AG20443 (cell line): ENCODE measurements around the gene ARSG.
"Not testable (repeated sequence)": the region's sequence is repeated elsewhere in the genome, so short reads cannot be mapped to it uniquely, and the experiment has no call there.

Experiments used
- DNase-seq: peaks from one replicate; pipeline ENCODE4 v3.0.0; 2012; ENCODE audit warnings: low spot score, mixed read lengths

Gene ARSG

DNA sequence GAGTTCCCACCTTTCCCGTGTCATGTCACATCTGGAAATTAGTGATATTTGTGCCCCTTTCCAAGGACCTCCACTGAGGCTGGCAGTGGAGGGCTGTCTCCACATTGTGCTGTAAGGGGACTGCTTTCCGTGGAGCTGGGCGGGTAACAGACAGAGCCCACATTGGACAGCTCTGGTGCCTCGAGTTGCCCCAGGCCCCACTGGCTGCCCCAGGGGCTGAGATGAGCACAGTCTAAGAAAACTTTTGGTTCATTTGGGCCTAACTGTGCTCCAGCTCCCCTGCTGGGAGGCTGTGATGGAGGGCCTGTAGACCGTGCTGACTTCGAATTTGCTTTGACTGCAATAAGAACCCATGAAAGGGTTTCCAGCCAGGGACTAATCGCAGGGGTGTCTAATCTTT lies 38.0 kb downstream of the ARSG start:
- DNase-seq: no peak

DNA sequence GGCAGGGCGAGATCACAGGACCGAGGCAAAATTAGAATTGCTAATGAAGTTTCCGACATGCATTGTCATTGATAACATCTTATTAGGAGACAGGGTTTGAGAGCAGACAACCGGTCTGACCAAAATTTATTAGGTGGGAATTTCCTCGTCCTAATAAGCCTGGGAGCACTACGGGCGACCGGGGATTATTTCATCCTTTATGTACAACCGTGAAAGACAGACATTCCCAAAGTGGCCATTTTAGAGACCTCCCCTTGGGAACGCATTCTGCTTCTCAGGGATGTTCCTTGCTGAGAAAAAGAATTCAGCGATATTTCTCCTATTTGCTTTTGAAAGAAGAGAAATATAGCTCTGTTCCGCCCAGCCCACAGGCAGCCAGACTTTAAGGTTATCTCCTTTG lies 40.6 kb downstream of the ARSG start:
- DNase-seq: not testable (repeated sequence)

- no peak for DNase-seq
These were observed 43.1 kb downstream of the ARSG start for GRCh38 chr17:68334393-68334792.

DNA sequence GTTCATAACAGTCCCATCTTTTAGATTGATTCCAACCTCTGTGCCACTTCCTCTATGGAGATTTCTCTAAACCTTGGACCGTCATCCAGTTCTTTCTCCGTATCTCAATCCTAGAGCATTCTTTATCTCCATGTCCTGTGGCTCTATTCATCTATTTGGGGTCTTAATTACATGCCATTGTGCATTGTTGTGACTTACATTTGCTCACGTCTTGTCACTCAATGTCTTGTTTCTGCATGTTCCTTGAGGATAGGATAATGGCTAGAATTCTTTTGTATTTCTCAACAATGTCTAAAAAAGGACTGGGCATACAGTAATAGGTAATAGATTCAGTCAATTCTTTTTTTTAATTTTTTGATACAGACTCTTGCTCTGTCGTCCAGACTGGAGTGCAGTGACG lies 50.2 kb downstream of the ARSG start:
- no peak for DNase-seq

DNA sequence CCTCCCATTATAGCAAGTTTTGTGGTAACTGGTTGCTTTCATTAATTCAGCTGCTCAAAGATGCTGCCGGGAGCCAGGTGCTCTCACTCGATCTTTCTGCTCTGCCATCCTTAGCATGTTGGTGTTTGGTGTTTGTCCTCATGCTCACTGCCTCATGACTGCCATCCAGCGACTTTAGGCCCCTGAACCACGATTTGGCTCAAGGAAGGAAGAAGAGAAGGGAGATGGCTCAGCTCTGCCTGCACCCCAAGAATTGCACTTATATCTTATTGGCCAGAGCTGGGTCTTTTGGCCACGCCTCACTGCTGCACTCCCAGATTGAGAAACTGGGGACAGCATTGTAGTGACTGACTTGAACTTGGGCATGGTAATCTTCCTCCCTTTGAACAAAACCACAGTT lies 52.7 kb downstream of the ARSG start:
- DNase-seq: no peak

- no peak for DNase-seq
These were observed 53.4 kb downstream of the ARSG start for GRCh38 chr17:68344701-68345136.

DNA sequence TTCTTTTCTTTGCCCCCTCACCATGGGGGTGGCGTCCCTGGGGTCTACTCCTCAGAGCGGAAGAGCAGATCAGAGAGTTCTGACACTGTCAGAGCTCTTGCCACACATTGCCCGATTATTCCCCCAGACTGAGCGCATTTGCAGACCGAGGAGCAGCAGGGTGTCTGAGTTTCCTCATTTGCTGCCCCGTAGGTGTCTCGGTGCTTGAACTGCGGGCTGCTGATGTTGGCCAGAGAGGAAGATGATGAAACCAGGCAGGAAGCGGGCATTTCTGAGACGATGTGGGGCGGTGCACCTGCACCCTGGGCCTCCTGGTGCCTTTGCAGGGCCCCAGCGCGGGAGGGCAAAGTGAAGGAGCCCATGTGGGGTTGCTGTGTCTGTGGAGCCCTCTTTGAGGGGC lies 55.2 kb downstream of the ARSG start:
- no peak for DNase-seq

- no peak for DNase-seq
These were observed 56.1 kb downstream of the ARSG start for GRCh38 chr17:68347380-68347779.

- DNase-seq: no peak
These were observed 57.9 kb downstream of the ARSG start for GRCh38 chr17:68349157-68349556.

DNA sequence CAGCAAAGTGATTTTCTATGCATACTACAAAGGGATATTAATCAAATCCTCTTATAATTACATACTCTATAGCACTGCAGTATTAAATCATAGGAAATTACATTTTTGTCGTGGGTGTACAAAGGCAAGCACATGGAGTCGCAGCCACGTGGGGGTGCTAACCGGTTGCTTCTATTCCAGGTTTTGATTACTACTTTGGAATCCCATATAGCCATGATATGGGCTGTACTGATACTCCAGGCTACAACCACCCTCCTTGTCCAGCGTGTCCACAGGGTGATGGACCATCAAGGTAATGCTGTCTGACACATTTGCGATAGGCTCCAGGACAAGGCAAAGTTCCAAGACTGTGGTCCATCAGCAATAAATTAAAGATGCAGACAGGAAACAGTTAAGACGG lies 60.1 kb downstream of the ARSG start:
- DNase-seq: peak; percentile 38

DNA sequence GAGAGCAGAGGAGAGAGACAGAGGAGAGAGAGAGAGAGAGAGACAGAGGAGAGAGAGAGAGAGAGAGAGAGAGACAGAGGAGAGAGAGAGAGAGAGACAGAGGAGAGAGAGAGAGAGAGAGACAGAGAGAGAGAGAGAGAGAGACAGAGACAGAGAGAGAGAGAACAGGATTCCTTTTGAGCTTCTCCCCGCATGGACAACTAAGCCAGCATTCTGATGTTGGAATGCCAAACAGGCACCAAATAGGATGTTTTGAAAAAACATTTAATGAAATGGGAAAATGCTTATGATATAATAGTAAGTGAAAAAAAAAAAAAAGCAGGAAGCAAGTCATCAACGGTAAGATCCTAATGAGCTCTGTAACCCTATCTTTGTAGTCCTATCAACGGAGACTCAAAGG lies 60.7 kb downstream of the ARSG start:
- no peak for DNase-seq

GRCh38 chr17:68352671-68353070 lies 61.4 kb downstream of the ARSG start:
- DNase-seq: not testable (repeated sequence)

DNA sequence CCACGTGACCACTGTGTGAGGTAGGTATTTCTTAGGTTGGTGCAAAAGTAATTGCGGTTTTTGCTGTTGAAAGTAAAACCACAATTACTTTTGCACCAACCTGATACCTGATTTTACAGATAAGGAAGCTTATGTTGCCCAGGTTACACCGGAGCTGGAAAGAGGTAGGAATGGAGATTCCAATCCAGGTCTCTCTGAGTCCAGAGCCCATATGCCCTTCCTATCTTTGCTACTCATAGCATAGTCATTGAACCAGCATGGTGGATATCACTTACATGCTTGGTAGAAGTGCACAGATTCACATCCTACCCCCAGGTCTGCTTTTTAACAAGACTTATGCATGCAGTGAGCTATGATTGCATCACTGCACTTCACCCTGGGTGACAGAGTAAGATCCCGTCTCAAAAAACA lies 61.8 kb downstream of the ARSG start:
- no peak for DNase-seq

GRCh38 chr17:68354311-68354710 lies 63.0 kb downstream of the ARSG start:
- peak; percentile 74 for DNase-seq

GRCh38 chr17:68355108-68355507 lies 63.8 kb downstream of the ARSG start:
- DNase-seq: peak; percentile 31

DNA sequence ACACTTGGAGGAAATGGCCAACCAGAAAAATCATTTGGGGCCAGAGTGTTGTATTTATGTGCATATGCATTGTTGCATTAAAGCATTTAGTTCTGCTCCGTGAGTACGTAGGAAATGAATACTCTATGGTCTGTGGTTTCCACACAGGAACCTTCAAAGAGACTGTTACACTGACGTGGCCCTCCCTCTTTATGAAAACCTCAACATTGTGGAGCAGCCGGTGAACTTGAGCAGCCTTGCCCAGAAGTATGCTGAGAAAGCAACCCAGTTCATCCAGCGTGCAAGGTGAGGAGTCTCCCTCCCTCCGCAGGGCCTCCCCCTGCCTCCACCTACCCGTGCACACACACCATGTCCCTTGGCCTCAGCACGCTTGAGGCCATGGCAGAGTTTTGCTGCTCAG lies 65.2 kb downstream of the ARSG start:
- no peak for DNase-seq

DNA sequence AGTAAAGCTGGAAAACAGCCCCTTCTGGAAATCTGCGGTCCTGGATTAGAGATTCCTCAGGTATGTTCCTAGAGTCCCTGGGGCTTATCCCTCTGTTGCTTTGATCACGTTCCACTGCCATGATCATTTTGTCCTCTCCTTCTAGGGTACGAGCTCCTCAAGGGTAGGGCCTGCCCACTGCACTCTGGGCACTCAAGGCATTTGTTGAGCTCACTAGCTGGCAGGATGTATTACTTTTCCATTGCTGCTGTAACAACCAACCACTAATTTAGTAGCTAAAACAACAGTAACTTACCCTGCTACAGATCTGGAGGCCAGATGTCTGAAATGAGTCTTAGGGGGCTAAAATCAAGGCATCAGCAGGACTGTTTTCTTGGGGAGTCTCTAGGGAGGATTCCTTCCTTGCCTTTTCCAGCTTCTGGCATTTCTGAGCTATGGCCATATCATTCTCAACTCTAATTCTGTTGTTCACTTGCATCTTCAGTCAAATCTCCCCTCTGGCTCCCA lies 65.7 kb downstream of the ARSG start:
- no peak for DNase-seq

DNA sequence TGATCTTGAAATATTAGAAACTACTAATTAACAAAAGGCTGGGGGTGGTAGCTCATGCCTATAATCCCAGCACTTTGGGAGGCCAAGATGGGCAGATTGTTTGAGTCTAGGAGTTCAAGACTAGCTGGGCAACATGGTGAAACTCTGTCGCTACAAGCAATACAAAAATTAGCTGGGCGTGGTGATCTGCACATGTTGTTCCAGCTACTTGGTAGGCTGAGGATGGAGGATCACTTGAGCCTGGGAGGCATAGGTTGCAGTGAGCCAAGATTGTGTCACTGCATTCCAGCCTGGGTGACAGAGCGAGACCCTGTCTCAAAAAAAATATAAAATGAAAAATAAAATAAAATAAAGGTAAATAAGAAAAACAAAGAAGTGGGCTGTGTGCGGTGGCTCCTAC lies 66.6 kb downstream of the ARSG start:
- DNase-seq: no peak

- DNase-seq: no peak
These were observed 68.7 kb downstream of the ARSG start for GRCh38 chr17:68359791-68360535.

DNA sequence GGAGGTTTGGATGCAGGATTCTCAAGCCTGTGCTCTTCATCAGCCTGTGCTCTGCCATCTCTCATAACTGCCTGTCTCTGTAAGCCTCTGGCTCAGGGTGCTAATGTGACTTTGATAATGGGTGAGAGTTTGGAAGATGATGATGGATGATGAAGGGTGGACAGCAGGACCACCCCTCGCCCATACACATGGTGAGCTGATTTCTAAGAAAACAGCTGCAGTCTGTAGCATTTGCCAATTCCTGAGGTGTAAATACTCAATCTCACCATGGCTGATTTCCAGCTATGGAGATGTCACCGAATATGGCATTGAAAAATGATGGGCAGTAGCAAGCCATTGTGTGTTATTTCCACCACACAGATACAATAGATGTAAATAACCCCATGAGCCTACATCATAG lies 74.2 kb downstream of the ARSG start:
- no peak for DNase-seq

- no peak for DNase-seq
These were observed 77.1 kb downstream of the ARSG start for GRCh38 chr17:68368387-68368786.

- DNase-seq: no peak
These were observed 84.3 kb downstream of the ARSG start for GRCh38 chr17:68375566-68375965.

DNA sequence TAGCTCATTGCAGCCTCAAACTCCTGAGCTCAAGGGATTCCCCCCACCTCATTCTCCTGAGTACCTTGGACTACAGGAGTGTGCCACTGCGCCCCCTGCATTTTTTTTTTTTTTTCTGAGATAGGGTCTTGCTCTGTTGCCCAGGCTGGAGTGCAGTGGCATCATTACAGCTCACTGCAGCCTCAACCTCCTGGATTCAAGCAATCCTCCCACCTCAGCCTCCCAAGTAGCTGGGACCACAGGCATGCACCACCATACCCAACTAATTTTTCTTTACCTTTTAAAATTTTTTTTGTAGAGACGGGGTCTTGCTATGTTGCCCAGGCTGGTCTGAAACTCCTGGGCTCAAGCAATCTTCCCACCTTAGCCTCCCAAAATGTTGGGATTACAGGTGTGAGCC lies 84.9 kb downstream of the ARSG start:
- not testable (repeated sequence) for DNase-seq

- no peak for DNase-seq
These were observed 86.5 kb downstream of the ARSG start for GRCh38 chr17:68377771-68378267.
